Bronchial epithelial cell (primary cell): Measurements from ENCODE around the gene OSTN. TPM values are rescaled to one million over a fixed set of nuclear protein-coding genes. Genes with fewer than 3 reads are reported as not detected.

Experiments used
- DNase-seq: peaks from one replicate; pipeline ENCODE4 v3.0.0-alpha.2; 2010; ENCODE audit warnings: low read depth
- FAIRE-seq: peaks from 2 replicates; lab custom pipeline; 2011; peaks lifted over from hg19 to GRCh38; lab: Jason Lieb, UNC
- H3K27me3 ChIP-seq: 2 replicates; pipeline ENCODE4 v1.5.1; 2011; ENCODE audit warnings: low read length; ENCODE audit not compliant: control insufficient read depth, insufficient read depth
- H3K36me3 ChIP-seq: 2 replicates; pipeline ENCODE4 v1.5.1; 2011; ENCODE audit warnings: low read length; ENCODE audit not compliant: control insufficient read depth, insufficient read depth
- H3K4me3 ChIP-seq: 2 replicates; pipeline ENCODE4 v1.5.1; 2011; ENCODE audit warnings: mild to moderate bottlenecking, low read depth, low read length, control low read depth
- CTCF ChIP-seq: IDR thresholded peaks from 2 replicates; pipeline ENCODE4 v1.5.1; 2011; ENCODE audit warnings: mild to moderate bottlenecking, moderate library complexity, low read length, control low read depth, inconsistent platforms; ENCODE audit not compliant: insufficient read depth, severe bottlenecking
- total RNA-seq: library from RNA; depleted of rRNA; stranded (reverse); fragments of >200 nt; gene quantifications from 2 replicates; pipeline ENCODE4 v1.2.1, GENCODE V29; 2014

The OSTN gene
- total RNA-seq, 1 donor from 2014 or later, result not detected

DNA sequence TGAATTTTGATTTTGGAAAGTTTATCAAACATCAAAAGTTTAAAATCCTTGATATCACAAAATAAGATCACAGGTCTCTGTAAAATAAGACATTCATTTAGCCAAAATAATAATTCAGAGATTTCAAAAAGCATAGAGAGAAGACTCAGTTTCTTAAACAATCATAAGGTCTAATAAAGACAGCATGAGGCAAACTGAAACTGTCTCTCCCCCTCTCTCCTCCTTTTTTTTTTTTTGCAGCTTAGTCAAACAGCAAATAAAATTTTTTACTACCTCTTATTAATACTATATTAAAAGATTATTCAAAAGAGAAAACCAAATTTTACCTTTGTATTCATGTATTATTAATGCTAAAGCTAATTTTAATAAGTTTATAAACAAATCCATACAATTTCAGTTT lies 57.4 kb downstream of the OSTN start:
- Histone ChIP-seq H3K27me3 (no peaks in the 10 kb centered on the region), H3K36me3 (no peaks in the 10 kb centered on the region), H3K4me3 (no peak overlapping the region)
- no peak for FAIRE-seq
- DNase-seq, result no peak
- no peak for TF ChIP-seq CTCF

- no peaks in the 10 kb centered on the region for H3K36me3 ChIP-seq
- no peaks in the 10 kb centered on the region for H3K27me3 ChIP-seq
- no peak for FAIRE-seq
- TF ChIP-seq CTCF, result no peak
- H3K4me3 ChIP-seq, result no peak overlapping the region
- DNase-seq, result no peak
These were observed 58.2 kb downstream of the OSTN start for GRCh38 chr3:191257286-191257685.

DNA sequence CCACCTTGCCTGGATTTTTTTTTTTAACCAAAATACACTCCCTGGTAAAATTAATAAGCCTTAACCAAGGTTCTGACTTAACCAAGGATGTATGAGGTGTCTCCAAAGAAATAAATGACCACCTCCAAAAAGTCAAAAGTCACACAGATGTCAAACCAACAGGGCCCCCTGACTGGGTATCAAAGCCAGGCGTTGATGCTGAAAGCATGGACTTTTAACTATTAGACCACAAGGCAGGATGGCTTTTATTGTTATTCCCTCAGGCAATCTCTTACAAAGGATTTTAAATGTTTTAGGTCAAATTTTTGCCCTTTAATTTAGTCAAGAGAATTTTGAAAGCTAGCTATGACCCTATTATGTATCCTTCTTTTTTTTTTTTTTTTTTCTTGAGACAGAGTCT lies 60.4 kb downstream of the OSTN start:
- H3K27me3 ChIP-seq, result no peaks in the 10 kb centered on the region
- DNase-seq (no peak), FAIRE-seq (no peak)
- no peak for TF ChIP-seq CTCF
- H3K36me3 ChIP-seq, result no peaks in the 10 kb centered on the region
- no peak overlapping the region for H3K4me3 ChIP-seq

GRCh38 chr3:191260431-191261303 lies 61.6 kb downstream of the OSTN start:
- no peak for TF ChIP-seq CTCF
- no peaks in the 10 kb centered on the region for H3K36me3 ChIP-seq
- no peak for FAIRE-seq
- DNase-seq, result no peak
- no peaks in the 10 kb centered on the region for H3K27me3 ChIP-seq
- no peak overlapping the region for H3K4me3 ChIP-seq

DNA sequence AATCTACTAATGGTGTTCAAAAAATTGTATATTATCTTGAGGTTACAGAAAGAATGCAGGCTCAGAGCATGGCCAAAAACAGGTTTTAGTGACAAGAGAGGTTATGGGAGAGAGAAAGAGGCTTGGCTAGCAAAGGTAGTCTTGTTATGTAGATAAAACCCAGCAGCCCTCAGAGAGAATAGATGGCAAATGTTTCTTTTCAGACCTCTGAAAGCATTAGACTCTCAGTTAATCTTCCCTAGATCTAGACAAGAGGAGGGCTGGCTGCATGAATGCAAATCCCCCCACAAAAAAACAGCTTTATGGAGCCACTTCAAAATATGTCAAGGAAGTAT lies 62.2 kb downstream of the OSTN start:
- FAIRE-seq, result no peak
- TF ChIP-seq CTCF, result no peak
- DNase-seq, result no peak
- Histone ChIP-seq H3K4me3 (no peak overlapping the region), H3K36me3 (no peaks in the 10 kb centered on the region), H3K27me3 (no peaks in the 10 kb centered on the region)

DNA sequence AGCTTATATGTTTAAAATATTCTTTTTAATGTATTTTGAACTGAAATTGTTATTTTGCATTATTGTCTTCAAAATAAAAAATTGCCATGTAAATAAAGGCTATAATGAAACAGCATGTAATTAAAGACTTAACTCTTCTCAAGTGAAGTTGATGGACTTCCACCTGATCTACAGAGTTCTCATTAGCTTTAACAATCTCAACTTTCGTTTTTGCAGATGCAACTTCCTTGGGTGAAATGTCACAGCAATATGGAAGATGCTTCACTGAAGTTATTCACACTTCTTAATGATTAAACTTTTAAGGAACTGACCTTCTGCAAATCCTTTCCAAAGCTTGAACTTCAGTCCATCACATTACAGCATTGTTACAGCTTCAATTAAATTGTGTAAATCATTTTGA lies 63.6 kb downstream of the OSTN start:
- DNase-seq (no peak), FAIRE-seq (no peak)
- no peaks in the 10 kb centered on the region for H3K36me3 ChIP-seq
- no peak overlapping the region for H3K4me3 ChIP-seq
- H3K27me3 ChIP-seq, result no peaks in the 10 kb centered on the region
- TF ChIP-seq CTCF, result no peak
